K562 (cell line): ENCODE measurements around the gene CD52. TPM values are rescaled to one million over a fixed set of nuclear protein-coding genes. Genes with fewer than 3 reads are reported as not detected.

Source experiments
- CBFA2T3 ChIP-seq: fragments of 450-650 bp; IDR thresholded peaks from 2 replicates; pipeline ENCODE4 v1.6.1; 2017
- CHCHD3 ChIP-seq: fragments of 250-450 bp; sonication (Bioruptor Pico); IDR thresholded peaks from 2 replicates; pipeline ENCODE4 v2.1.2; 2022; ENCODE audit warnings: mild to moderate bottlenecking
- CREB1 ChIP-seq, 2 experiments: sonication (generic) in 1 of 2; formaldehyde crosslinking in 1 of 2; IDR thresholded peaks; 2 replicates each; pipeline versions ENCODE4 v1.6.1 to v1.8.0; 2012 to 2022; ENCODE audit warnings: inconsistent platforms in 1 of 2, mild to moderate bottlenecking in 1 of 2, missing genetic modification reagents in 1 of 2, moderate library complexity in 1 of 2
- DNMT1 ChIP-seq: fragments of 450-650 bp; IDR thresholded peaks from 2 replicates; pipeline ENCODE4 v1.6.1; 2016; ENCODE audit warnings: antibody characterized with exemption, mild to moderate bottlenecking
- ESRRA ChIP-seq: fragments of 450-650 bp; IDR thresholded peaks from 2 replicates; pipeline ENCODE4 v1.6.1; 2014; ENCODE audit warnings: low read depth, mild to moderate bottlenecking, moderate library complexity, borderline replicate concordance
- MECOM ChIP-seq: fragments of 250-450 bp; sonication (Bioruptor Pico); IDR thresholded peaks from 2 replicates; pipeline ENCODE4 v1.8.0; 2022; ENCODE audit warnings: inconsistent platforms
- NBN ChIP-seq: fragments of 450-650 bp; IDR thresholded peaks from 2 replicates; pipeline ENCODE4 v1.6.1; 2016; ENCODE audit warnings: low read depth, mild to moderate bottlenecking
- OTX1 ChIP-seq: fragments of 450-650 bp; formaldehyde crosslinking; IDR thresholded peaks from 2 replicates; pipeline ENCODE4 v1.4.0; 2022; ENCODE audit warnings: mild to moderate bottlenecking
- PTTG1 ChIP-seq: fragments of 450-650 bp; IDR thresholded peaks from 2 replicates; pipeline ENCODE4 v1.6.1; 2016; ENCODE audit warnings: low read depth, mild to moderate bottlenecking, missing genetic modification characterization, missing compliant biosample characterization
- PURB ChIP-seq: sonication (generic); formaldehyde crosslinking; IDR thresholded peaks from 2 replicates; pipeline ENCODE4 v1.9.0; 2021; ENCODE audit warnings: low read depth, mild to moderate bottlenecking, missing genetic modification reagents
- RUNX1 ChIP-seq: sonication (generic); IDR thresholded peaks from 2 replicates; pipeline ENCODE4 v1.6.1; 2016; ENCODE audit warnings: antibody characterized with exemption, low read depth
- TBL1XR1 ChIP-seq, 2 experiments: IDR thresholded peaks; 2 replicates each; pipeline ENCODE4 v1.6.1; 2012; ENCODE audit warnings: improper control_type of control experiment in 2 of 2, low read length in 2 of 2, mild to moderate bottlenecking in 1 of 2
- TCF3 ChIP-seq: sonication (generic); formaldehyde crosslinking; IDR thresholded peaks from 2 replicates; pipeline ENCODE4 v1.4.0; 2020; ENCODE audit warnings: mild to moderate bottlenecking, missing genetic modification reagents
- ZNF184 ChIP-seq: sonication (generic); formaldehyde crosslinking; IDR thresholded peaks from 2 replicates; pipeline ENCODE4 v1.5.0; 2020; ENCODE audit warnings: missing genetic modification reagents
- ZNF324 ChIP-seq: fragments of 250-450 bp; sonication (Bioruptor Pico); IDR thresholded peaks from 2 replicates; pipeline ENCODE4 v1.4.0; 2020; ENCODE audit warnings: mild to moderate bottlenecking
- polyA plus RNA-seq, 8 experiments: library from polyadenylated mRNA; depleted of rRNA in 4 of 8; stranded (reverse) in 5 of 8; unstranded in 3 of 8; fragments of >200 nt; fragmentation: Nextera tagmentation in 2 of 8; fragmentation: Illumina TruSeq in 1 of 8; extraction: Ambion mirVana in 2 of 8; extraction: Trizol in 1 of 8; gene quantifications; 2 replicates each; pipeline versions ENCODE4 v1.2.1 to v1.2.3, GENCODE V29; 2011 to 2014; ENCODE audit warnings: inconsistent platforms in 1 of 8, missing spikeins in 1 of 8
- total RNA-seq, 7 experiments: library from RNA; depleted of rRNA in 6 of 7; stranded (reverse); fragments of >200 nt in 6 of 7; fragmentation: Illumina TruSeq in 2 of 7; extraction: Trizol in 2 of 7; gene quantifications; 2 replicates each; pipeline versions ENCODE4 v1.2.1 to v1.2.3, GENCODE V29; 2011 to 2021; ENCODE audit warnings: low replicate concordance in 1 of 7
- TF ChIP-seq, protein P1 (sequence below): conservative IDR thresholded peaks from 2 replicates; pipeline ENCODE4 v1.6.1; 2011; ENCODE audit warnings: low read depth, mild to moderate bottlenecking, low read length; ENCODE audit not compliant: control insufficient read depth
- TF ChIP-seq, protein P2 (sequence below): fragments of 450-650 bp; formaldehyde crosslinking; IDR thresholded peaks from 2 replicates; pipeline ENCODE4 v1.4.0; 2020; ENCODE audit warnings: mild to moderate bottlenecking, mixed read lengths
- TF ChIP-seq, protein P3 (sequence below): sonication (generic); formaldehyde crosslinking; IDR thresholded peaks from 2 replicates; pipeline ENCODE4 v1.8.1; 2023; ENCODE audit warnings: mild to moderate bottlenecking, missing genetic modification reagents
- TF ChIP-seq, protein P4 (sequence below): fragments of 250-450 bp; sonication (Bioruptor Pico); IDR thresholded peaks from 2 replicates; pipeline ENCODE4 v1.8.0; 2022; ENCODE audit warnings: inconsistent platforms
- TF ChIP-seq, protein P5 (sequence below): sonication (generic); formaldehyde crosslinking; IDR thresholded peaks from 2 replicates; pipeline ENCODE4 v1.9.0; 2022; ENCODE audit warnings: mild to moderate bottlenecking, missing genetic modification reagents

CD52 gene
- total and polyA plus RNA-seq, 9 of the 15 experiments (the other 6 are each of a cell fraction or from before 2014, with no cell fraction given) = 34.9 to 488 (median 173) TPM

DNA sequence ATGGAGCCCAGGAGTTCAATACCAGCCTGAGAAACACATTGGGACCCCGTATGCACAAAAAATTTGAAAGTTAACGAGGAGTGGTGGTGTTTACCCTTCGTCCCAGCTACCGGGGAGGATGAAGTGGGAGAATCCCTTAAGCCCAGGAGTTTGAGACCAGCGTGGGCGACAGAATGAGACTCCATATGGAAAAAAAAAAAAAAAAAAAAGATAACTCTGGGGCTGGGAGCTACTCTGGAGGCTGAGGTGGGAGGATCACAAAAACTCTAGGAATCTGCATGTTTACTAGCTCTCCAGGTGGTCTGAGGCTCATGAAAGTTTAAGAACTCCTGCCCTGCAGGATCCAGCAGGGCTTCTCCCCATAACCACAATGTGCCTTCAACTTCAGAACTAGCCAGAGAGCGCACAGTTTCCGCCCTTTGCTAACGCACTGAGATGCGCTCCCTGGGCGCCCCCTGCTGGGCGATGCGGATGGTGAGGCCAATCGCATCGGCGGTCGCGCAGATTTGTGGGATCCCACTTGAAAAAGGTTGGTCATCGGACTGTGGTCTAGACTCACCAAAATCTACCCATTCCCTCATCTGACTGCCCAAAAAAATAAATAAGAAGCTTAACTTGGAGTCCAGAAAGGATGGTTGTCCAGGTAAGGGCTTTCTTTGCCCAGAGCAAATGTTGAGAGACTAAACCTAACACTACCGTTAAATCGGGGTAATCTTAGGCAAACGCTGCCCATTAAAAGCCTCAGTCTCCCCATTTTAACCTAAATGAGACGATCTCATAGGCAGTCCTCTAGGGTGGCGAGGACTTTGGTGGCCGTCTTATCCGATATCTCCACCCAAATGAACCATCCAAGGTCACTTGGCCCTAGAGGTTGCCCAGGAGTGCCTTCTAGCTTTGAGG is 46.0 kb downstream of the CD52 start (continued):
- TF ChIP-seq DNMT1 (no peak), CHCHD3 (no peak), RUNX1 (no peak), TCF3 (CRISPR knock-in tag) (no peak), CREB1 (IDR thresholded peaks at IDR 0.05) (peak; percentile 46; the same call in 1 of the 2 replicates), CREB1 (CRISPR knock-in tag; IDR thresholded peaks at IDR 0.05) (peak; percentile 61; the same call in 1 of the 2 replicates), TBL1XR1 (IDR thresholded peaks at IDR 0.05; ENCODE audit: low read length in 2 of 2) (no peak), OTX1 (CRISPR knock-in tag) (no peak), MECOM (CRISPR knock-in tag) (no peak), ZNF184 (CRISPR knock-in tag) (no peak), ESRRA (peak; percentile 54; the same call in 1 of the 2 replicates), PTTG1 (tag) (no peak), PURB (no peak), ZNF324 (no peak), CBFA2T3 (0 out of 2 replicates have a peak, but pooled peaks have one; percentile 6), NBN (no peak)
- TF ChIP-seq, protein P1, sequence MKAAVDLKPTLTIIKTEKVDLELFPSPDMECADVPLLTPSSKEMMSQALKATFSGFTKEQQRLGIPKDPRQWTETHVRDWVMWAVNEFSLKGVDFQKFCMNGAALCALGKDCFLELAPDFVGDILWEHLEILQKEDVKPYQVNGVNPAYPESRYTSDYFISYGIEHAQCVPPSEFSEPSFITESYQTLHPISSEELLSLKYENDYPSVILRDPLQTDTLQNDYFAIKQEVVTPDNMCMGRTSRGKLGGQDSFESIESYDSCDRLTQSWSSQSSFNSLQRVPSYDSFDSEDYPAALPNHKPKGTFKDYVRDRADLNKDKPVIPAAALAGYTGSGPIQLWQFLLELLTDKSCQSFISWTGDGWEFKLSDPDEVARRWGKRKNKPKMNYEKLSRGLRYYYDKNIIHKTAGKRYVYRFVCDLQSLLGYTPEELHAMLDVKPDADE = no peak
- TF ChIP-seq, protein P2, sequence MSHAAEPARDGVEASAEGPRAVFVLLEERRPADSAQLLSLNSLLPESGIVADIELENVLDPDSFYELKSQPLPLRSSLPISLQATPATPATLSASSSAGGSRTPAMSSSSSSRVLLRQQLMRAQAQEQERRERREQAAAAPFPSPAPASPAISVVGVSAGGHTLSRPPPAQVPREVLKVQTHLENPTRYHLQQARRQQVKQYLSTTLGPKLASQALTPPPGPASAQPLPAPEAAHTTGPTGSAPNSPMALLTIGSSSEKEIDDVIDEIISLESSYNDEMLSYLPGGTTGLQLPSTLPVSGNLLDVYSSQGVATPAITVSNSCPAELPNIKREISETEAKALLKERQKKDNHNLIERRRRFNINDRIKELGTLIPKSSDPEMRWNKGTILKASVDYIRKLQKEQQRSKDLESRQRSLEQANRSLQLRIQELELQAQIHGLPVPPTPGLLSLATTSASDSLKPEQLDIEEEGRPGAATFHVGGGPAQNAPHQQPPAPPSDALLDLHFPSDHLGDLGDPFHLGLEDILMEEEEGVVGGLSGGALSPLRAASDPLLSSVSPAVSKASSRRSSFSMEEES (CRISPR knock-in tag) = no peak
- TF ChIP-seq, protein P3, sequence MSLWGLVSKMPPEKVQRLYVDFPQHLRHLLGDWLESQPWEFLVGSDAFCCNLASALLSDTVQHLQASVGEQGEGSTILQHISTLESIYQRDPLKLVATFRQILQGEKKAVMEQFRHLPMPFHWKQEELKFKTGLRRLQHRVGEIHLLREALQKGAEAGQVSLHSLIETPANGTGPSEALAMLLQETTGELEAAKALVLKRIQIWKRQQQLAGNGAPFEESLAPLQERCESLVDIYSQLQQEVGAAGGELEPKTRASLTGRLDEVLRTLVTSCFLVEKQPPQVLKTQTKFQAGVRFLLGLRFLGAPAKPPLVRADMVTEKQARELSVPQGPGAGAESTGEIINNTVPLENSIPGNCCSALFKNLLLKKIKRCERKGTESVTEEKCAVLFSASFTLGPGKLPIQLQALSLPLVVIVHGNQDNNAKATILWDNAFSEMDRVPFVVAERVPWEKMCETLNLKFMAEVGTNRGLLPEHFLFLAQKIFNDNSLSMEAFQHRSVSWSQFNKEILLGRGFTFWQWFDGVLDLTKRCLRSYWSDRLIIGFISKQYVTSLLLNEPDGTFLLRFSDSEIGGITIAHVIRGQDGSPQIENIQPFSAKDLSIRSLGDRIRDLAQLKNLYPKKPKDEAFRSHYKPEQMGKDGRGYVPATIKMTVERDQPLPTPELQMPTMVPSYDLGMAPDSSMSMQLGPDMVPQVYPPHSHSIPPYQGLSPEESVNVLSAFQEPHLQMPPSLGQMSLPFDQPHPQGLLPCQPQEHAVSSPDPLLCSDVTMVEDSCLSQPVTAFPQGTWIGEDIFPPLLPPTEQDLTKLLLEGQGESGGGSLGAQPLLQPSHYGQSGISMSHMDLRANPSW (CRISPR knock-in tag) = no peak
- TF ChIP-seq, protein P4, sequence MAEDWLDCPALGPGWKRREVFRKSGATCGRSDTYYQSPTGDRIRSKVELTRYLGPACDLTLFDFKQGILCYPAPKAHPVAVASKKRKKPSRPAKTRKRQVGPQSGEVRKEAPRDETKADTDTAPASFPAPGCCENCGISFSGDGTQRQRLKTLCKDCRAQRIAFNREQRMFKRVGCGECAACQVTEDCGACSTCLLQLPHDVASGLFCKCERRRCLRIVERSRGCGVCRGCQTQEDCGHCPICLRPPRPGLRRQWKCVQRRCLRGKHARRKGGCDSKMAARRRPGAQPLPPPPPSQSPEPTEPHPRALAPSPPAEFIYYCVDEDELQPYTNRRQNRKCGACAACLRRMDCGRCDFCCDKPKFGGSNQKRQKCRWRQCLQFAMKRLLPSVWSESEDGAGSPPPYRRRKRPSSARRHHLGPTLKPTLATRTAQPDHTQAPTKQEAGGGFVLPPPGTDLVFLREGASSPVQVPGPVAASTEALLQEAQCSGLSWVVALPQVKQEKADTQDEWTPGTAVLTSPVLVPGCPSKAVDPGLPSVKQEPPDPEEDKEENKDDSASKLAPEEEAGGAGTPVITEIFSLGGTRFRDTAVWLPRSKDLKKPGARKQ (CRISPR knock-in tag) = no peak
- TF ChIP-seq, protein P5, sequence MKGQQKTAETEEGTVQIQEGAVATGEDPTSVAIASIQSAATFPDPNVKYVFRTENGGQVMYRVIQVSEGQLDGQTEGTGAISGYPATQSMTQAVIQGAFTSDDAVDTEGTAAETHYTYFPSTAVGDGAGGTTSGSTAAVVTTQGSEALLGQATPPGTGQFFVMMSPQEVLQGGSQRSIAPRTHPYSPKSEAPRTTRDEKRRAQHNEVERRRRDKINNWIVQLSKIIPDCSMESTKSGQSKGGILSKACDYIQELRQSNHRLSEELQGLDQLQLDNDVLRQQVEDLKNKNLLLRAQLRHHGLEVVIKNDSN = no peak
